Eye (tissue), 1 donor: Measurements from ENCODE around the gene DNPH1.

ENCODE experiments used
- DNase-seq: peaks from one replicate; pipeline ENCODE4 v3.0.0-alpha.2; 2015

DNPH1 gene

GRCh38 chr6:43263314-43264178, 34.3 kb upstream of the DNPH1 start:
- peak; percentile 80 for DNase-seq

- DNase-seq = no peak
Observed at GRCh38 chr6:43262780-43263313, 33.6 kb upstream of the DNPH1 start.

- DNase-seq = no peak
Observed at GRCh38 chr6:43262000-43262779, 32.9 kb upstream of the DNPH1 start.

GRCh38 chr6:43261198-43261597, 31.9 kb upstream of the DNPH1 start:
- no peak for DNase-seq

- DNase-seq = peak; percentile 33
Observed at GRCh38 chr6:43260791-43261190, 31.5 kb upstream of the DNPH1 start.

GRCh38 chr6:43258807-43259686, 29.8 kb upstream of the DNPH1 start:
- DNase-seq = no peak

GRCh38 chr6:43258180-43258579, 28.9 kb upstream of the DNPH1 start:
- DNase-seq = no peak

- DNase-seq = no peak
Observed at GRCh38 chr6:43257367-43258145, 28.3 kb upstream of the DNPH1 start.

GRCh38 chr6:43256670-43257366, 27.5 kb upstream of the DNPH1 start:
- no peak for DNase-seq

GRCh38 chr6:43255408-43256054, 26.2 kb upstream of the DNPH1 start:
- no peak for DNase-seq

GRCh38 chr6:43254846-43255245, 25.6 kb upstream of the DNPH1 start:
- DNase-seq = no peak

GRCh38 chr6:43254138-43254817, 25.0 kb upstream of the DNPH1 start:
- no peak for DNase-seq

- DNase-seq = no peak
Observed at GRCh38 chr6:43253401-43253800, 24.1 kb upstream of the DNPH1 start.

GRCh38 chr6:43250992-43251373, 21.7 kb upstream of the DNPH1 start:
- DNase-seq = peak; percentile 51

GRCh38 chr6:43248791-43249190, 19.5 kb upstream of the DNPH1 start:
- DNase-seq = no peak

- DNase-seq = no peak
Observed at GRCh38 chr6:43248101-43248500, 18.8 kb upstream of the DNPH1 start.

- peak; percentile 92 for DNase-seq
Observed at GRCh38 chr6:43247114-43247999, 18.1 kb upstream of the DNPH1 start.

GRCh38 chr6:43246301-43247113, 17.2 kb upstream of the DNPH1 start:
- peak; percentile 86 for DNase-seq
